NK-92 (cell line): ENCODE measurements around the gene CUZD1.

Experiments used
- DNase-seq: peaks from one replicate; lab custom pipeline; 2025; ENCODE audit not compliant: unreplicated experiment; lab: John Stamatoyannopoulos, UW

The CUZD1 gene

GRCh38 chr10:122822973-122823690, 22.5 kb downstream of the CUZD1 start:
- no peak for DNase-seq

DNA sequence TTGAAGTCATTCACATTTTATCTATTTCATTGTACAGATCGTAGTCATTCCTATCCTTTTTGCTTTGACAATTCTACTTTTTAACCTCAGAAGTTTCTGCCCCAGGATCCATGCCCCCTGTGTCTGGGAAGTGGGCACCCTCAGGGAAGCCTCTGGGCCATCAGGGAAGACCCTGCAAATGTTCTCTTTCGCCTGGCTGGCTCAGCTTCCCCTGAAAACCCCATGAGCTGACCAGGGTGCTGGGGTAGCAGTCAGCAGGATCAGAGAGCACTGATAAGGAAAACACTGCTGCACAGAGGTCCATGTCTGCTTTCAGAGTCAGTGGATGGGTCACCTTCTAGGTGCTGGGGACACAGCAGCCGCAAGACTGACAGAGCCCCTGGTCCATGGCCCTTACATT, 23.8 kb downstream of the CUZD1 start:
- DNase-seq: no peak

DNA sequence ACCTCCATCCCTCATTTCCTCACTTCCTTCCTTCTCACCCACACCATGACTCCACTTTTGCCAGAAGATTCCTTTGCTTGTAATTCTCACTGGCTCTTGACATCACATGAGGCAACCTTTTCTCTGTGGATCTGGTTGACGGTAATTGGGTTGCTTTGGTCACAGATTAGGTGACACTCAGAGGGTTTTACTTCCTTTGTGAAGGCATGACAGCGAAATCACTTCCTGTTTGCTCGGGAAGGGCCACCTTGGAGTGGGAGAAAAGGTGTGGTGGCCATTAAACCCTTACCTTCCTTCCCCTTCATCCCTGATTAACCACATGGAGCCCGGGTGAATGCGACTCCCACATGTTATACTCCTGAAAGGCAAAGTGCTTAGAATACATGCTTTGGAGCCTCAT, 30.2 kb downstream of the CUZD1 start:
- DNase-seq: no peak

- DNase-seq: no peak
Measured at GRCh38 chr10:122814493-122814892, 31.2 kb downstream of the CUZD1 start.

- DNase-seq: no peak
Measured at GRCh38 chr10:122812751-122813150, 32.9 kb downstream of the CUZD1 start.

- no peak for DNase-seq
Measured at GRCh38 chr10:122802282-122802681, 43.4 kb downstream of the CUZD1 start.

DNA sequence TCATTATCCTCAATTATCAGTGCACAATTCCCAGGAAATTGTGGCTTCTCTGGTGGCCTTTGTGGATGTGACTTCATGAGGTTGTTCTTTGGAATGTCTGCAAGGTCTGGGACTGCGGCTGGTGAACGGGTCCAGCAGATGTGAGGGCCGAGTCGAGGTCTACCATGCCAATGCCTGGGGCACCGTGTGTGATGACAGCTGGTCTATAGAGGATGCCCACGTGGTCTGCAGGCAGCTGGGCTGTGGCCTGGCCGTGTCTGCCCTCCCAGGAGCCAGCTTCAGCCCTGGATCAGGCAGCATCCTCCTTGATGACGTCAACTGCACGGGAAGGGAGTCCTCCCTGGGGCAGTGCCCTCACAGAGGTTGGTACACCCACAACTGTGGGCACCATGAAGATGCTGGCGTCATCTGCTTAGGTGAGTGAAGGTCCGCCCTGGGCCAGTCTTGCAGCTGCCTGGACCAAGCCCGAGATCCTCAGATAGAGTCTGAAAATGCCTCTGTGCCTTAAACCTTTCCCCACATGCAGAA, 46.9 kb downstream of the CUZD1 start:
- no peak for DNase-seq

GRCh38 chr10:122796796-122797195, 48.9 kb downstream of the CUZD1 start:
- DNase-seq: no peak

- DNase-seq: no peak
Measured at GRCh38 chr10:122795924-122796323, 49.7 kb downstream of the CUZD1 start.

GRCh38 chr10:122786269-122786668, 59.4 kb downstream of the CUZD1 start:
- no peak for DNase-seq

DNA sequence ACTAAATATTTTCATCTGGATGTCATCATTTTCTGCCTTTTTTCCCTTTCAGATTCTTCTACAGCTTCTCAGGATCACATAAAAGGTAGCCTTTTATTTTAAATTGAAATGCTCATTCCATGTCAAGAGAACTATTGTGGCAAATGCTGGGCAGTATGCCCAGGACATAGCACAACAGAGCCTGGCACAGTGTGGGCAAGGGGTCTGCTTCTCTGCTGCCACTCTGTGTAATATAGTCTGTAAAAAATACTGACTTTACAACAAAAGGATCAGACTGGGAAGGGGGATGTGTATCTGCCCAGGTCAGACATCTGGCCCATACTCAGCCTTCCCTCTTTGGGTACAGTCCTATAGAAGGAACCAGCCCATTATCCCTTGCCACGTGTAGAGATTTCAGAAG, 62.7 kb downstream of the CUZD1 start:
- no peak for DNase-seq
